Stimulated activated CD4-positive, alpha-beta T cell treated with anti-CD3 and anti-CD28 coated beads, Interleukin-4, amount 100 ng/mL, for 24 hours (primary cell): Measurements from ENCODE around the gene IKZF1.

Source experiments
- DNase-seq: peaks from one replicate; pipeline ENCODE4 v3.0.0-alpha.2; 2020

The IKZF1 gene

GRCh38 chr7:50418526-50419290, 114.2 kb downstream of the IKZF1 start:
- no peak for DNase-seq

GRCh38 chr7:50421043-50421442, 116.5 kb downstream of the IKZF1 start:
- DNase-seq = no peak

- DNase-seq = no peak
Measured at GRCh38 chr7:50422858-50423257, 118.3 kb downstream of the IKZF1 start.

- no peak for DNase-seq
Measured at GRCh38 chr7:50423860-50424259, 119.3 kb downstream of the IKZF1 start.

GRCh38 chr7:50425318-50425717, 120.8 kb downstream of the IKZF1 start:
- no peak for DNase-seq

GRCh38 chr7:50426280-50427045, 121.9 kb downstream of the IKZF1 start:
- no peak for DNase-seq

- DNase-seq = no peak
Measured at GRCh38 chr7:50427518-50427917, 123.0 kb downstream of the IKZF1 start.

GRCh38 chr7:50428911-50429310, 124.4 kb downstream of the IKZF1 start:
- no peak for DNase-seq

GRCh38 chr7:50431316-50431715, 126.8 kb downstream of the IKZF1 start:
- DNase-seq = no peak

- no peak for DNase-seq
Measured at GRCh38 chr7:50431722-50432305, 127.3 kb downstream of the IKZF1 start.

- DNase-seq = no peak
Measured at GRCh38 chr7:50436133-50436806, 131.8 kb downstream of the IKZF1 start.

- peak; percentile 18 for DNase-seq
Measured at GRCh38 chr7:50446542-50446960, 142.0 kb downstream of the IKZF1 start.

GRCh38 chr7:50448823-50449222, 144.3 kb downstream of the IKZF1 start:
- no peak for DNase-seq

- no peak for DNase-seq
Measured at GRCh38 chr7:50449501-50449880, 145.0 kb downstream of the IKZF1 start.

- DNase-seq = peak; percentile 86
Measured at GRCh38 chr7:50449881-50450589, 145.5 kb downstream of the IKZF1 start, which contains the start of gene FIGNL1. FIGNL1 (minus strand) TSS chr7:50450350; CDS start chr7:50447287, 3,063 bp downstream.

GRCh38 chr7:50450590-50451032, 146.1 kb downstream of the IKZF1 start:
- DNase-seq = peak; percentile 19
